Fibroblast of upper back skin (primary cell): ENCODE measurements around the gene ZNF710.

Source experiments
- DNase-seq: peaks from one replicate; pipeline ENCODE4 v3.0.0-alpha.2; 2013

Gene ZNF710

DNA sequence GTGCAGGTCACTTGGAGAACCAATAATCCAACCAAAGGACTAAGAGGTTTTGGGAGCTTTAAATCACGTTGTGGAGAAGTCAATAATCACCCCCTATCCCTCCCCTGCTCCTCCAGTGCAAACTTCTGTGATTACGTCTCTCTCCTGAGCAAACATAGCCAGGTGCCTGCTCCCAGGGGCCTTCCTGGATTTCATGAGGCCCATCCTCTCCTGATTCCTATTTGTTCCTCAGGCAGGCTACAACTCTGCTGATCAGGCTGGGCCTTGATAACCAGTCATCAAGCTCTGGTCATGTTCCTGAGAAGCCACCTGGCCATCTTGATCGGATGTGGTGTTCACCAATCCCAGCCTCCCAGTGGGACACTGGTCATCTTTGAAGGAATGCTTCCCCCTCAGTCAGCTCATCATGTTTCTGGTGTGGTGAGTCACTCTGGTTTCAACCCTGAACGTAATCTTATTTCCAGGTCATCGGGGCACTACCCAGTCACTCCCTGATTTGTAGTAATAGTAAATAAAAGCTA is 2.9 kb upstream of the ZNF710 start:
- peak; percentile 57 for DNase-seq

GRCh38 chr15:89998923-89999675 is 2.0 kb upstream of the ZNF710 start:
- DNase-seq = no peak

GRCh38 chr15:89999676-90000185 is 1.4 kb upstream of the ZNF710 start:
- peak; percentile 46 for DNase-seq

DNA sequence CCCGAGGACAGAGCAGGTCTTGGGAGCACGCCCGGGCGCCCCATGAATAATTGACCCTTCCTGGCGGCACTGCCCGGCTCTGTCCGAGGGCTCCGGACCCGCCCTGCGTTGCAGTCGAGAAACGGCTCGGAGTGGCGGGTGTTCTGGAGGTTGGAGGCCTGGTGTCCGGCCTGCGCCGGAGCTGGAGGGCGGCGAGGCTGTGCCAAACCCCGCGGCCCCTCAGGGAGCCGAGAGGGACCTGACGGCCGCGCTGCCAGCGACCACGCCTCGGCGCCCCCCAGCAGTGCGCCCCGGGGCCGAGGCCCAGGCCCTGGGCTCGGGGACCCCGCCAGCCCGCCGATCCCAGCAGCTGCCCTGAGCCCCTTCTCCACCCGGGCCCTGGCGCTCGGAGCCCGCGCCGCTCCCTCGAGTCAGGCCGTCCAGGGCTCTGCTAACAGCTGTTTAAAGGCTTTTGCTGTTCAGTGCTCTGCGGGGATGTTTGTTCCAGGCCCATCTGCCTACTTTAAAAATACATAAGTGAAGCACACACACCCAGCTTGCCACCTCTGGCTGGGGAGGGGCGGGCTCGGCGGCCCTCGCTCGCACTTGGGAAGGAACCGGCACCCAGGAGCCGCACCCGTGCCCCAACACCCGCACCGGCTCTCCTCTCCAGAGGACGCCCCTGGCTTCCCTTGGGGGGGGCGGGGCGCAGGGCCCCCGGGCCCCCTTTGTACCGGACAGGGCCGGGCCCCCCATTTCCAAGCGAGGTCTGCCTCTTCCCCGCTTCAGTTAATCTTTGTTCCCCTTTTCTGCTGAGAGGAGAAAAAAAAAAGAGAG is 730 bp upstream of the ZNF710 start:
- peak; percentile 32 for DNase-seq

GRCh38 chr15:90001683-90002427 is 731 bp downstream of the ZNF710 start:
- peak; percentile 60 for DNase-seq

DNA sequence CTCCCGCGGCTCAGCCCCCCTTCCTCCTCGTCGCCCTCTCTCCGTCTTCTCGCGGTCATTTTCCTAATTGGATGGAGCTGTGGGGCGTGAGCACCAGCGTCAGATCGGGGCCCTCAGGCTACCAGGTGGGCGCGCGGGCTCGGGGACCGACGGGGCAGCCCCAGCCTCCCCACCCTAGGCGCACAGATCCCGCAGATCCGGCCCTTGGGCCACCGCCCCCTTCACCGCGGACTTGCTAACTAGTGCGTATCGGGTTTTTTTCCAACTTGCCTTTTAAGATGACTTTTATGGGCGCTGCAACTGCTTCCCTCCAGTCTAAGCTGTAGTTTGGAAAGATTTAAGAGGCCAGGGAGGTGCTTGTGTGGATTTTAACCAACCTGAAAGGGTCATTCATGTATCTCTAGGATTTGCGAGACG is 1.3 kb downstream of the ZNF710 start:
- DNase-seq = peak; percentile 50

DNA sequence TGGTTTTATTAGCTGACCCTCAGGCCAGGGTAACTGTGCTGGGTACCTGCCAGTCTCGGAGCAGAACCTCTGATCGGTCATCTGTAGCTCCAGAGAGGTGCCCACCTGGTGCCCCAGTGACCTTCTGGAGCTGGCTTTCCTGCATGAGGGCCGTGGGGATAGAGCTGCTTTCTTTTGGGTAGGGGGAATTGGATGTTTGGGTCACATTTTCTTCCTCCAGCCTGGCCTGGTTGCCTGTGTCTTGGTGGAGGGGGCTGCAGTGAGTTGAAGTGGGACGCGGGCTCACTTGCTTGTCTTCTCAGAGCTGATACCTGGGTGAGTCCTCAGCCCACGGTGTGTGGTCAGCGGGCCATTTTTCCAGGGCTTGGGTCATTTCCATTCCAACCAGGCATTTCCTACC is 2.6 kb downstream of the ZNF710 start:
- DNase-seq = no peak

- peak; percentile 18 for DNase-seq
Measured at GRCh38 chr15:90004252-90004651, 3.1 kb downstream of the ZNF710 start.

- DNase-seq = peak; percentile 96
Measured at GRCh38 chr15:90004671-90005070, 3.5 kb downstream of the ZNF710 start.

DNA sequence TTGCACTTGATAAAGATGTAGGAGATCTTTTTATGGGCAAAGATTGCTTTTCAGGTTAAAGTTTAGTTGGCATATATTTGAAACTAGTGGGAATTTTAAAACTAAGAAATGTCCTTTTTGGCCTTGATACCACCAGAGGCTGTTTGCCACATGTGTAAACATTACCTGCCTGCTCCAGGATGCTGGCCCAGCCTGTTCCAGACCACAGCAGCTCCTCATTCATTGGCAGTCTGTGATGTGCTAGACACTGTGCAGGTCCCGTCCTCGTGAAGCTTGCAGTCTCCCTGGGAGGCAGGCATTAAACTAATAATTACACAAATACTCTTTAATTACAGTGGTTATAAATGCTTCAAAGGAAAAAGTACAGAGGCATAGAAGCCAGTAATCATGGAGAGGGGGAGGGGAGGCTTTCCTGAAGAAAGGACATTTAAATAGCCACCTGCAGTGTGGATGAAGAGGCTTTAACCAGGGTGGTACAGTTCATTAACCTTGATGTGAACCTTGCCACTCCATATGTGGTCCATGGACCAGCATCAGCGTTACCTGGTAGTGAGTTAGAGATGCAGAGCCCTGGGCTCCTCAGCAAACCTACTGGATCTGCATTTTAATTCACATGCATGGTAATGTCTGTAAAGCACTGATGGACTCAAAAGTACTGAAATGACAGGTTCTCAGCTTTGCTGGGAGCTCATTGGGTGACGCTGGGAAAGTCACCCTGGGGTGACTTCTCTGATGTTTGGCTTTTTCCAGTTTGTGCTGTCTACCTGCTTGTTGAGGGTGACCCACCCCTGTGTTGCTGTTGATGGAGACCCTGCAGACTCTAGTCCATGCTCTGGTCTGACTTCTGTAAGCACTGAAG is 5.3 kb downstream of the ZNF710 start:
- DNase-seq = no peak

GRCh38 chr15:90007076-90007460 is 5.9 kb downstream of the ZNF710 start:
- no peak for DNase-seq

- DNase-seq = no peak
Measured at GRCh38 chr15:90008607-90009006, 7.5 kb downstream of the ZNF710 start.

DNA sequence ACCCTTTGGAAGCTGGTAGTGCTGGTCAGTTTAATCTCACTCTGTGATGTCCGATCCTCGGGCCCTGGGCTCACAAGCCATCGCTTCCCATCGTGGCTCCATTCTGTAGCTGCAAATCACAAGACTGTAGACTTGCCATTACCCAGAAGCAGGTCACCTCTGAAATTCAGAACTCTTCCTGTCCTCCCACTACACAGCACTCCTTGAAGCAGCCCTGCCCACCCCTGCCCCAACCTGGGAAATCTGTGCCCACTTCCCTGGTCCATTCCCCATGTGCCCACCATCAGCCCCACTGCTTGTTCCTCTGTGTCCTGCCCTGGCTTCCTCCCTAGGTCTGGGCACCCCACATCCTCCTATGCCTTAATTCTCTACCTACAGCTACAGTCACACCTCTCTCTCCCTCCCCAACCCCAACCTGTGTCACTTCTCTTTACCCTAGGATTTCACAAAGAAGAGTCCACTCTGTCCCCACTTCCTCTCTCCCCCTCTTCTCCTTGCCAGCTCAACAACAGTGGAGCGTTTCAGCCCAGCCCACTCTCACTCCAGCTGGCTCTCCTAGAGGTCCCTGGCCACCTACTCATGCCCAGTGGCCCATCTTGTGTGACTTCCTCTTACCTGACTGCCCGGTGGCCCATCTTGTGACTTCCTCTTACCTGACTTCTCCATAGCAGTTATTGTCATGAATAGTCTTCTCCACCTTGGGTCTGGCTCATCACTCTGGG is 8.3 kb downstream of the ZNF710 start:
- no peak for DNase-seq

GRCh38 chr15:90011705-90012104 is 10.6 kb downstream of the ZNF710 start:
- no peak for DNase-seq

DNA sequence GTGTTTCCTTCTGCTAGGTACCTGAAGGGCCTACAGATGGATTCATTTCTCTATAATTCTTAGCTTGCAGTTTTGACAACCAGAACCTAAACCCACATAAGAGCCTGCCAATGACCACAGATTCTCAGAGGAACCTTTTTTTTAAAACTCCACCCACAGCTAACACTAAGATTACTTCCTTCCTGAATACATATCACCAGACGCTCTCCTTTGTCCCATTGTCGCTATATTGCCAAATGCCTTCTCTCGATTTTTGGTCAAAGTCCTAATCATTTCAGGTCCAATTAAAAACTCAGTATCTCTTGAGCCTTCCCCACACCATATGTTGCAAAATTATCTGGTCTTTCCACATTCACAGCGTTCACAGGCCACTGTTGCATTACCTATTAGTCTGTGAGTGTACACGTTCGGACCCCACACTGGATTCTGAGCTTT is 12.4 kb downstream of the ZNF710 start:
- no peak for DNase-seq

GRCh38 chr15:90015294-90015693 is 14.2 kb downstream of the ZNF710 start:
- DNase-seq = no peak

GRCh38 chr15:90015749-90016148 is 14.6 kb downstream of the ZNF710 start:
- no peak for DNase-seq

GRCh38 chr15:90016721-90017120 is 15.6 kb downstream of the ZNF710 start:
- no peak for DNase-seq

DNA sequence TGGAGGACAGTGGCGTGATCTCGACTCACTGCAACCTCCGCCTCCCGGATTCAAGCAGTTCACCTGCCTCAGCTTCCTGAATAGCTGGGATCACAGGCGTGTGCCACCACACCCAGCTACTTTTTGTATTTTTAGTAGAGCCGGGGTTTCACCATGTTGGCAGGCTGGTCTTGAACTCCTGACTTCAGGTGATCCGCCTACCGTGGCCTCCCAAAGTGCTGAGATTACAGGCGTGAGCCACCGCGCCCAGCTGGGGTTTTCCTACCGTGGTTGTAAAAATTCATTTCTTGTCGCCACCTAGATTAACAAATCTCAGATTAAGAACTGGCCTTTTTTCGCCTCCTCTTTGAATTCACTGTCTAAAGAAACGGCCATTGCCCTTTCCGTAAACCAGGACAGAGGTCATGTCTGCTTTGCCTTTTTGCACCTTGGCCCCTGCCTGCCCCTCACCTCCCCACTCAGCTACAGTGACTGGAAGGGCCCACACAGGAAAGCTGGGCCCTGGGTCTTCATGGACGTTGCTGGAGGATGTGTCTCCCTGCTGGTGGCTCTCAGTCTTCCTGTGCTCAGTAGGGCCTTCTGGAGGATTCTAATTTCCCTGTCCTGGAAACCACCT is 17.2 kb downstream of the ZNF710 start:
- no peak for DNase-seq

- DNase-seq = no peak
Measured at GRCh38 chr15:90019611-90020010, 18.5 kb downstream of the ZNF710 start.
